ENCODE results near the gene C10orf53.

The C10orf53 gene

GRCh38 chr10:49682879-49683278, 3.4 kb downstream of the C10orf53 start:
- ATAC-seq: no peak
- no peak for TF ChIP-seq SNAI2 (CRISPR knock-in tag; IDR thresholded peaks at IDR 0.05)
- TF ChIP-seq GLIS3 (CRISPR knock-in tag; IDR thresholded peaks at IDR 0.05): no peak
- TF ChIP-seq ESRRG (CRISPR knock-in tag; IDR thresholded peaks at IDR 0.05): no peak
- no peak for TF ChIP-seq ZC3H10 (CRISPR knock-in tag; IDR thresholded peaks at IDR 0.05)
- no peak for TF ChIP-seq ZNF8 (CRISPR knock-in tag; IDR thresholded peaks at IDR 0.05)
- TF ChIP-seq TSHZ2 (CRISPR knock-in tag; IDR thresholded peaks at IDR 0.05): no peak
- no peak for TF ChIP-seq CSDC2 (CRISPR knock-in tag; IDR thresholded peaks at IDR 0.05)
- TF ChIP-seq ZFP3 (CRISPR knock-in tag; IDR thresholded peaks at IDR 0.05): no peak
- TF ChIP-seq ZNF70 (CRISPR knock-in tag; IDR thresholded peaks at IDR 0.05): no peak
- no peak for TF ChIP-seq ZFP30 (CRISPR knock-in tag; IDR thresholded peaks at IDR 0.05)
- TF ChIP-seq TOX (CRISPR knock-in tag; IDR thresholded peaks at IDR 0.05; ENCODE audit: borderline replicate concordance): no peak
- TF ChIP-seq ARNTL (CRISPR knock-in tag; IDR thresholded peaks at IDR 0.05; ENCODE audit: borderline replicate concordance, low read depth): no peak
- no peak for TF ChIP-seq CSRNP3 (CRISPR knock-in tag; IDR thresholded peaks at IDR 0.05)
- no peak for TF ChIP-seq PATZ1 (CRISPR knock-in tag; IDR thresholded peaks at IDR 0.05; ENCODE audit: borderline replicate concordance)
- TF ChIP-seq RARB (CRISPR knock-in tag; IDR thresholded peaks at IDR 0.05): no peak
- no peak for TF ChIP-seq BACH2 (CRISPR knock-in tag; IDR thresholded peaks at IDR 0.05; ENCODE audit: borderline replicate concordance)
- no peak for TF ChIP-seq CREB5 (CRISPR knock-in tag; IDR thresholded peaks at IDR 0.05; ENCODE audit: low read depth)
- no peak for TF ChIP-seq ZNF565 (CRISPR knock-in tag; conservative IDR thresholded peaks at IDR 0.05; ENCODE audit: low read depth)

- no peak for ATAC-seq
Observed at GRCh38 chr10:49686651-49687050, 7.2 kb downstream of the C10orf53 start.

GRCh38 chr10:49688261-49688846, 8.9 kb downstream of the C10orf53 start:
- no peak for ATAC-seq
- no peak for TF ChIP-seq ZFP30 (CRISPR knock-in tag; IDR thresholded peaks at IDR 0.05)
- TF ChIP-seq ESRRG (CRISPR knock-in tag; IDR thresholded peaks at IDR 0.05): no peak
- no peak for TF ChIP-seq OSR1 (CRISPR knock-in tag; IDR thresholded peaks at IDR 0.05)
- no peak for TF ChIP-seq POU6F1 (CRISPR knock-in tag; IDR thresholded peaks at IDR 0.05; ENCODE audit: borderline replicate concordance, low read depth)
- no peak for TF ChIP-seq BACH2 (CRISPR knock-in tag; IDR thresholded peaks at IDR 0.05; ENCODE audit: borderline replicate concordance)
- TF ChIP-seq PATZ1 (CRISPR knock-in tag; IDR thresholded peaks at IDR 0.05; ENCODE audit: borderline replicate concordance): no peak
- no peak for TF ChIP-seq ZNF565 (CRISPR knock-in tag; conservative IDR thresholded peaks at IDR 0.05; ENCODE audit: low read depth)
- no peak for TF ChIP-seq GLIS3 (CRISPR knock-in tag; IDR thresholded peaks at IDR 0.05)
- TF ChIP-seq RARB (CRISPR knock-in tag; IDR thresholded peaks at IDR 0.05): no peak
- TF ChIP-seq TCF4 (CRISPR knock-in tag; IDR thresholded peaks at IDR 0.05; ENCODE audit: borderline replicate concordance): no peak
- TF ChIP-seq PPARA (CRISPR knock-in tag; IDR thresholded peaks at IDR 0.05; ENCODE audit: borderline replicate concordance): no peak
- TF ChIP-seq CSRNP3 (CRISPR knock-in tag; IDR thresholded peaks at IDR 0.05): no peak

More at GRCh38 chr10:49686651-49687050, 7.2 kb downstream of the C10orf53 start:
- TF ChIP-seq CSDC2 (CRISPR knock-in tag; IDR thresholded peaks at IDR 0.05) (no peak), ZNF70 (CRISPR knock-in tag; IDR thresholded peaks at IDR 0.05) (no peak)
